CD8-positive, alpha-beta memory T cell (primary cell): Measurements from ENCODE around the gene MEAK7. TPM values are rescaled to one million over a fixed set of nuclear protein-coding genes. Genes with fewer than 3 reads are reported as not detected.
A peak's percentile ranks its signal among the peaks of the same experiment; 100 is the strongest.

Experiments used
- CTCF ChIA-PET: fragments of 350-600 bp; sonication (Branson Sonifier 250); formaldehyde crosslinking; loops from one replicate; lab custom pipeline; 2021; ENCODE audit warnings: antibody characterized with exemption; lab: Charles Lee
- POLR2A ChIA-PET: fragments of 350-600 bp; sonication (Branson Sonifier 250); formaldehyde crosslinking; loops from one replicate; lab custom pipeline; 2021; ENCODE audit warnings: antibody characterized with exemption; lab: Charles Lee
- DNase-seq, 5 donors: peaks; one replicate each; pipeline versions ENCODE4 v3.0.0 to v3.0.0-alpha.2; 2020 to 2022; ENCODE audit warnings: mixed read lengths in 1 of 5
- H3K27ac ChIP-seq: one replicate; pipeline ENCODE4 v1.7.0; 2013; ENCODE audit warnings: low read depth, mild to moderate bottlenecking, low read length, moderate library complexity
- H3K27me3 ChIP-seq: 2 replicates; pipeline ENCODE4 v1.7.0; 2013; ENCODE audit warnings: low read length, mild to moderate bottlenecking; ENCODE audit not compliant: insufficient read depth, poor library complexity, severe bottlenecking
- H3K36me3 ChIP-seq: 2 replicates; pipeline ENCODE4 v1.7.0; 2013; ENCODE audit warnings: mild to moderate bottlenecking, low read length, moderate library complexity; ENCODE audit not compliant: insufficient read depth
- H3K4me1 ChIP-seq: 2 replicates; pipeline ENCODE4 v1.7.0; 2013; ENCODE audit warnings: mild to moderate bottlenecking, low read length, moderate library complexity; ENCODE audit not compliant: insufficient read depth
- H3K4me3 ChIP-seq: 2 replicates; pipeline ENCODE4 v1.7.0; 2013; ENCODE audit warnings: mild to moderate bottlenecking, low read length
- H3K9me3 ChIP-seq: 2 replicates; pipeline ENCODE4 v1.7.0; 2013; ENCODE audit warnings: mild to moderate bottlenecking, low read length
- H3K27ac Mint-ChIP-seq, 8 donors: one replicate each; pipeline ENCODE4 v1.8.0; 2020 to 2021; ENCODE audit warnings: mixed read lengths in 8 of 8, mild to moderate bottlenecking in 6 of 8, inconsistent platforms in 3 of 8, moderate library complexity in 3 of 8
- H3K27me3 Mint-ChIP-seq, 2 donors: one replicate each; pipeline ENCODE4 v1.8.0; 2020 to 2021; ENCODE audit warnings: mixed read lengths in 2 of 2, mild to moderate bottlenecking in 1 of 2, moderate library complexity in 1 of 2
- H3K36me3 Mint-ChIP-seq, 3 donors: one replicate each; pipeline ENCODE4 v1.8.0; 2020 to 2021; ENCODE audit warnings: mixed read lengths in 3 of 3, inconsistent platforms in 1 of 3, mild to moderate bottlenecking in 1 of 3
- H3K4me1 Mint-ChIP-seq, 3 donors: one replicate each; pipeline ENCODE4 v1.8.0; 2020 to 2021; ENCODE audit warnings: mixed read lengths in 3 of 3, inconsistent platforms in 1 of 3, mild to moderate bottlenecking in 1 of 3
- H3K4me3 Mint-ChIP-seq, 7 donors: one replicate each; pipeline ENCODE4 v1.8.0; 2020 to 2021; ENCODE audit warnings: mixed read lengths in 7 of 7, mild to moderate bottlenecking in 6 of 7, moderate library complexity in 4 of 7, inconsistent platforms in 2 of 7
- H3K9me3 Mint-ChIP-seq, 5 donors: one replicate each; pipeline ENCODE4 v1.8.0; 2020 to 2022; ENCODE audit warnings: mixed read lengths in 5 of 5, mild to moderate bottlenecking in 3 of 5, moderate library complexity in 2 of 5, inconsistent platforms in 1 of 5
- polyA plus RNA-seq: library from polyadenylated mRNA; unstranded; fragments of 300-500 nt; fragmentation: Illumina TruSeq; gene quantifications from one replicate; pipeline ENCODE4 v1.2.3, GENCODE V29; 2021
- total RNA-seq, 2 experiments: library from RNA; stranded (reverse); gene quantifications; one replicate each; pipeline ENCODE4 v1.2.3, GENCODE V29; 2021

Gene MEAK7
- total and polyA plus RNA-seq, 3 experiments from 2014 or later, result 6.7 to 7.8 (median 7.7) TPM

DNA sequence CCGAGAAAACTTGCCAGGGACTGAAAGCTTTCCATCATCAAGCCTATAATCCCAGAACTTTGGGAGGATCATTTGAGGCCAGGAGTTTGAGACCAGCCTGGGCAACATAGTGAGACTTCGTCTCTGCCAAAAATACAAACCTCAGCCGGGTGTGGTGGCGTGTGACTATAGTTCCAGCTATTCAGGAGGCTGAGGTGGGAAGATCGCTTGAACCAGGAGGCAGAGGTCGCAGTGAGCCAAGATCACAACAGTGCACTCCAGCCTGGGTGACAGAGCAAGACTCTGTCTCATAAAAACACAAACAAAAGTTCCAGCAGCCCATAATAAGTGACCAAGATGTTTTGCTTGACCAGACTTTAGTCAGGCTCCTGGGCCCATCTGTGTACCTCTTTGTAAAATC, 1.9 kb downstream of the MEAK7 start:
- H3K4me3 Mint-ChIP-seq, result peak overlapping the region in 3 of 7 donors; percentile 59 to 92 (median 69)
- H3K36me3 ChIP-seq, result no peaks in the 10 kb centered on the region
- no peaks in the 10 kb centered on the region for H3K9me3 Mint-ChIP-seq
- H3K27me3 ChIP-seq, result no peaks in the 10 kb centered on the region
- H3K27ac ChIP-seq, result no peak overlapping the region
- DNase-seq, result no peak
- POLR2A ChIA-PET, result no interaction called here
- peaks cover 37% of the 10 kb centered on the region for H3K4me1 ChIP-seq
- CTCF ChIA-PET, result no interaction called here
- no peaks in the 10 kb centered on the region for H3K27me3 Mint-ChIP-seq
- peak overlapping the region in 1 of 8 donors; percentile 52 for H3K27ac Mint-ChIP-seq
- H3K4me3 ChIP-seq, result no peak overlapping the region
- peaks cover 33 to 49% (median 41%) of the 10 kb centered on the region in 3 donors for H3K4me1 Mint-ChIP-seq
- no peaks in the 10 kb centered on the region for H3K9me3 ChIP-seq
- peaks cover 0 to 23% (median 1%) of the 10 kb centered on the region in 3 donors for H3K36me3 Mint-ChIP-seq

GRCh38 chr16:84502075-84502474, 2.4 kb downstream of the MEAK7 start:
- ChIA-PET POLR2A (no interaction called here), CTCF (no interaction called here)
- Histone ChIP-seq H3K4me1 (peaks cover 32% of the 10 kb centered on the region), H3K4me3 (no peak overlapping the region), H3K27me3 (no peaks in the 10 kb centered on the region), H3K27ac (no peak overlapping the region), H3K9me3 (no peaks in the 10 kb centered on the region), H3K36me3 (peaks cover 3% of the 10 kb centered on the region)
- H3K27ac Mint-ChIP-seq, result no peak overlapping the region
- no peak for DNase-seq
- no peaks in the 10 kb centered on the region for H3K27me3 Mint-ChIP-seq
- H3K4me1 Mint-ChIP-seq, result peaks cover 28 to 44% (median 36%) of the 10 kb centered on the region in 3 donors
- H3K9me3 Mint-ChIP-seq, result no peaks in the 10 kb centered on the region
- H3K36me3 Mint-ChIP-seq, result peaks cover 0 to 28% (median 1%) of the 10 kb centered on the region in 3 donors
- peak overlapping the region in 1 of 7 donors; percentile 40 for H3K4me3 Mint-ChIP-seq

DNA sequence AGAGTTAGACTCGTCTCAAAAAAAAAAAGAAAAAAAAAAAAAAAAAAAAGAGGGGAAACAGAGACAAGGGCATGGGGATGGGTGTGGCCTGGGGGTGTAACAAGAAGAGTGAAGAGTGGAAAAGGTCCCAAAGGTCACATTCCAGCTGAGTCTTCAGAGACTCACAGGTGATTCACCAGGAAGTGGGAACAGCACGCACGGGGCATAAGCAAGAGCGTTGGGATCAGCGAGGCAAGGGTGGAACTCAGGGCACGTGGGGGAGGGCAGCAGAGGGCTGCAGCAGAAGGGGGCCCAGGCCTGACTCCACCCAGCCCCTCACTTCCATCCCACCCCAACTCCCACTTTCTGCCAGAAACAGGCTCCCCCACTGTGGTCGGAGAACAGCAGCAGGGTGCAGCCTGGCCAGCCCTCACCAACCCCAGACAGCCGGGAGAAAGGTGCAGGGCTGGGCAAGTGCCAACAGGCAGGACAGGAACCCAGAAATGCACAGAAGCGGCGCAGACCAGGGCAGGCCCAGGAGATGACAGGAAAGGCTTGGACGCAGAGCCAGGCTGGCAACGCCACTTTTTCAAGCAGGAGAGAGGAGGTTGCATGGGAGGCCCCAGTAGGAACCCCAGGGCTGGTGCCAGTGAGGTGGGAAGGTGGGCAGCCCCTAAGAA, 3.3 kb downstream of the MEAK7 start:
- peaks cover 10% of the 10 kb centered on the region for H3K36me3 ChIP-seq
- no peaks in the 10 kb centered on the region for H3K27me3 ChIP-seq
- H3K27ac ChIP-seq, result no peak overlapping the region
- Mint-ChIP-seq H3K27me3 (no peaks in the 10 kb centered on the region), H3K27ac (no peak overlapping the region), H3K9me3 (no peaks in the 10 kb centered on the region), H3K4me1 (peaks cover 23 to 37% (median 30%) of the 10 kb centered on the region in 3 donors), H3K36me3 (peaks cover 0 to 37% (median 6%) of the 10 kb centered on the region in 3 donors), H3K4me3 (peak overlapping the region in 1 of 7 donors; percentile 37)
- DNase-seq, result no peak
- peaks cover 23% of the 10 kb centered on the region for H3K4me1 ChIP-seq
- CTCF ChIA-PET, result no interaction called here
- no peak overlapping the region for H3K4me3 ChIP-seq
- POLR2A ChIA-PET, result no interaction called here
- no peaks in the 10 kb centered on the region for H3K9me3 ChIP-seq

DNA sequence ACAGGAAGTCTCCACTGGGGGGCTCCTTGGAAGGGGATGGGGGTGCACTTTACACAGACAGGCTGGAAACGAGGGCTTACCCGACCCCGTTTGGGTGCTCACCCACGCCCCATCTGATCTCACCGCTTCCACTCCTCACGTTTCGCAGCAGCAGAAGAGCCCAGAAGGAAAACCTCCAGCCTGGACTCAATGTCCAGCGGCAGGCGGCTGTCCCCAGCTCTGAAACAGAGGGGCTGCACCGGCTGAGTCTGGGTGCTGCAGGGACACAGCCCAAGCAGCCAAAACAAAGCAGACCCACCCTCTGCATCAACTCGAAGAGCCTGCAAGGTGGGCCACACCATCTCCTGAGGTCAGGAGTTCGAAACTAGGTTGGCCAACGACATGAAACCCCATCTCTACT, 3.9 kb downstream of the MEAK7 start:
- no peak for DNase-seq
- Mint-ChIP-seq H3K27me3 (no peaks in the 10 kb centered on the region), H3K27ac (no peak overlapping the region), H3K36me3 (peaks cover 1 to 44% (median 8%) of the 10 kb centered on the region in 3 donors), H3K9me3 (no peaks in the 10 kb centered on the region), H3K4me1 (peaks cover 20 to 31% (median 23%) of the 10 kb centered on the region in 3 donors), H3K4me3 (peak overlapping the region in 1 of 7 donors; percentile 18)
- Histone ChIP-seq H3K27ac (no peak overlapping the region), H3K27me3 (no peaks in the 10 kb centered on the region), H3K36me3 (peaks cover 12% of the 10 kb centered on the region), H3K4me3 (no peak overlapping the region), H3K9me3 (no peaks in the 10 kb centered on the region), H3K4me1 (peaks cover 17% of the 10 kb centered on the region)
- CTCF ChIA-PET, result interaction anchor here (0.5 to 1.2 kb wide), 2 partner anchors 10 to 122 kb away, joined by 3 read pairs; no protein-coding TSS in a partner anchor
- POLR2A ChIA-PET, result no interaction called here

GRCh38 chr16:84499638-84500037, 4.8 kb downstream of the MEAK7 start:
- POLR2A ChIA-PET, result no interaction called here
- H3K4me1 Mint-ChIP-seq, result peaks cover 13 to 22% (median 16%) of the 10 kb centered on the region in 3 donors
- peaks cover 7 to 51% (median 13%) of the 10 kb centered on the region in 3 donors for H3K36me3 Mint-ChIP-seq
- no peak overlapping the region for H3K27ac ChIP-seq
- H3K9me3 ChIP-seq, result no peaks in the 10 kb centered on the region
- H3K4me1 ChIP-seq, result peaks cover 9% of the 10 kb centered on the region
- DNase-seq, result no peak
- no peak overlapping the region for H3K27ac Mint-ChIP-seq
- no peaks in the 10 kb centered on the region for H3K27me3 Mint-ChIP-seq
- H3K4me3 ChIP-seq, result no peak overlapping the region
- CTCF ChIA-PET, result interaction anchor here (1.2 kb wide), 1 partner anchor 123 kb away, joined by 3 read pairs; no protein-coding TSS in a partner anchor
- H3K36me3 ChIP-seq, result peaks cover 17% of the 10 kb centered on the region
- no peaks in the 10 kb centered on the region for H3K9me3 Mint-ChIP-seq
- H3K27me3 ChIP-seq, result no peaks in the 10 kb centered on the region
- H3K4me3 Mint-ChIP-seq, result peak overlapping the region in 1 of 7 donors; percentile 18

- Mint-ChIP-seq H3K4me3 (no peak overlapping the region), H3K4me1 (peaks cover 10 to 16% (median 16%) of the 10 kb centered on the region in 3 donors), H3K27ac (no peak overlapping the region), H3K27me3 (no peaks in the 10 kb centered on the region), H3K36me3 (peaks cover 12 to 56% (median 18%) of the 10 kb centered on the region in 3 donors), H3K9me3 (peaks cover 0 to 1% (median 0%) of the 10 kb centered on the region in 5 donors)
- CTCF ChIA-PET, result interaction anchor here (1.2 kb wide), 1 partner anchor 173 kb away, joined by 3 read pairs; no protein-coding TSS in a partner anchor
- POLR2A ChIA-PET, result no interaction called here
- H3K9me3 ChIP-seq, result no peaks in the 10 kb centered on the region
- no peak overlapping the region for H3K4me3 ChIP-seq
- H3K36me3 ChIP-seq, result peaks cover 17% of the 10 kb centered on the region
- H3K4me1 ChIP-seq, result peaks cover 8% of the 10 kb centered on the region
- H3K27ac ChIP-seq, result no peak overlapping the region
- DNase-seq, result no peak
- no peaks in the 10 kb centered on the region for H3K27me3 ChIP-seq
These were observed 5.4 kb downstream of the MEAK7 start for GRCh38 chr16:84498859-84499620.

GRCh38 chr16:84498223-84498610, 6.2 kb downstream of the MEAK7 start:
- Mint-ChIP-seq H3K4me3 (no peak overlapping the region), H3K4me1 (peaks cover 5 to 13% (median 7%) of the 10 kb centered on the region in 3 donors), H3K9me3 (peaks cover 0 to 3% (median under 1%) of the 10 kb centered on the region in 5 donors), H3K27me3 (no peaks in the 10 kb centered on the region), H3K36me3 (peaks cover 16 to 62% (median 22%) of the 10 kb centered on the region in 3 donors), H3K27ac (peak overlapping the region in 1 of 8 donors; percentile 28)
- H3K27me3 ChIP-seq, result no peaks in the 10 kb centered on the region
- CTCF ChIA-PET, result interaction anchor here (0.6 to 2.6 kb wide), 3 partner anchors 8 to 174 kb away, joined by 3 to 14 read pairs (median 3); no protein-coding TSS in a partner anchor
- H3K9me3 ChIP-seq, result no peaks in the 10 kb centered on the region
- peaks cover 17% of the 10 kb centered on the region for H3K36me3 ChIP-seq
- POLR2A ChIA-PET, result interaction anchor here (0.6 kb wide), 1 partner anchor 12 kb away, joined by 3 read pairs; no protein-coding TSS in a partner anchor
- H3K4me3 ChIP-seq, result no peak overlapping the region
- no peak overlapping the region for H3K27ac ChIP-seq
- DNase-seq, result no peak
- peaks cover under 1% of the 10 kb centered on the region for H3K4me1 ChIP-seq
